IMR-90 (cell line): ENCODE data around the gene KRT73. TPM values are rescaled to one million over a fixed set of nuclear protein-coding genes. Genes with fewer than 3 reads are reported as not detected.

ENCODE experiments used
- ATAC-seq: fragments of 200-7000 bp; cut with Tn5 transposase; 2 replicates; pipeline ENCODE4 v1.9.1; 2020; ENCODE audit warnings: low read depth, mild to moderate bottlenecking, moderate library complexity
- BruUV-seq: library from RNA; stranded (reverse); fragments of 400-500 nt; replicated peaks from 2 replicates; lab custom pipeline; 2021; lab: Mats Ljungman, UMichigan
- CTCF ChIA-PET: fragments of 300-600 bp; formaldehyde crosslinking; extraction: SDS; loops from one replicate; lab custom pipeline; 2021; ENCODE audit warnings: antibody characterized with exemption; lab: Yijun Ruan, JAX
- POLR2A ChIA-PET: fragments of 300-600 bp; sonication (Branson Sonifier 250); formaldehyde crosslinking; loops from one replicate; lab custom pipeline; 2022; ENCODE audit warnings: antibody characterized with exemption; ENCODE audit not compliant: unreplicated experiment; lab: Charles Lee
- DNase-seq: peaks from one replicate; pipeline ENCODE4 v3.0.0; 2013
- H2AFZ ChIP-seq: replicated peaks from 2 replicates; pipeline ENCODE3; 2013; ENCODE audit warnings: low read length, mild to moderate bottlenecking; ENCODE audit not compliant: poor library complexity
- H2AK5ac ChIP-seq: 2 replicates; pipeline ENCODE4 v1.6.1; 2013; ENCODE audit warnings: low read depth, low read length, inconsistent platforms
- H2AK9ac ChIP-seq: replicated peaks from 2 replicates; pipeline ENCODE3; 2013; ENCODE audit warnings: mild to moderate bottlenecking, low read depth, low read length, moderate library complexity; ENCODE audit not compliant: poor library complexity
- H2BK120ac ChIP-seq: 2 replicates; pipeline ENCODE4 v1.6.1; 2013; ENCODE audit warnings: low read depth, low read length, inconsistent platforms
- H2BK15ac ChIP-seq: 3 replicates; pipeline ENCODE4 v1.6.1; 2013; ENCODE audit warnings: low read depth, low read length, inconsistent platforms
- H2BK20ac ChIP-seq: 2 replicates; pipeline ENCODE4 v1.6.1; 2013; ENCODE audit warnings: low read depth, mild to moderate bottlenecking, inconsistent platforms, low read length, moderate library complexity
- H2BK5ac ChIP-seq: 2 replicates; pipeline ENCODE4 v1.6.1; 2013; ENCODE audit warnings: mild to moderate bottlenecking, low read depth, low read length, inconsistent platforms; ENCODE audit not compliant: poor library complexity, severe bottlenecking
- H3K14ac ChIP-seq: replicated peaks from 2 replicates; pipeline ENCODE4 v1.6.1; 2013; ENCODE audit warnings: low read depth, low read length, inconsistent platforms
- H3K18ac ChIP-seq: 2 replicates; pipeline ENCODE4 v1.6.1; 2013; ENCODE audit warnings: low read depth, low read length, control low read depth
- H3K23ac ChIP-seq: 2 replicates; pipeline ENCODE4 v1.6.1; 2013; ENCODE audit warnings: low read depth, low read length, inconsistent platforms
- H3K27ac ChIP-seq: 2 replicates; pipeline ENCODE4 v1.5.1; 2013; ENCODE audit warnings: mild to moderate bottlenecking, control low read depth, low read length; ENCODE audit not compliant: insufficient read depth
- H3K27me3 ChIP-seq: 2 replicates; pipeline ENCODE4 v1.6.1; 2013; ENCODE audit warnings: low read length; ENCODE audit not compliant: control insufficient read depth, insufficient read depth
- H3K36me3 ChIP-seq: 2 replicates; pipeline ENCODE4 v1.6.1; 2013; ENCODE audit warnings: low read length, mixed read lengths; ENCODE audit not compliant: control insufficient read depth, insufficient read depth
- H3K4ac ChIP-seq: 2 replicates; pipeline ENCODE4 v1.6.1; 2013; ENCODE audit warnings: low read depth, low read length, inconsistent platforms
- H3K4me1 ChIP-seq: 2 replicates; pipeline ENCODE4 v1.6.1; 2013; ENCODE audit warnings: low read length, mixed read lengths; ENCODE audit not compliant: control insufficient read depth, insufficient read depth
- H3K4me2 ChIP-seq: 2 replicates; pipeline ENCODE4 v1.6.1; 2013; ENCODE audit warnings: low read depth, mild to moderate bottlenecking, control low read depth, low read length, moderate library complexity
- H3K4me3 ChIP-seq: 2 replicates; pipeline ENCODE4 v1.5.1; 2013; ENCODE audit warnings: low read depth, mild to moderate bottlenecking, control low read depth, low read length, moderate library complexity; ENCODE audit not compliant: insufficient read depth
- H3K56ac ChIP-seq: 2 replicates; pipeline ENCODE4 v1.6.1; 2013; ENCODE audit warnings: low read length, inconsistent platforms; ENCODE audit not compliant: insufficient read depth; ENCODE audit errors: extremely low read depth
- H3K79me1 ChIP-seq, 2 experiments: 2 replicates each; pipeline ENCODE4 v1.6.1; 2013; ENCODE audit warnings: low read length in 2 of 2, inconsistent platforms in 1 of 2, low read depth in 1 of 2
- H3K9ac ChIP-seq: 2 replicates; pipeline ENCODE4 v1.6.1; 2013; ENCODE audit warnings: low read depth, low read length, control low read depth
- H3K9me1 ChIP-seq: 2 replicates; pipeline ENCODE4 v1.6.1; 2013; ENCODE audit warnings: low read length, inconsistent platforms; ENCODE audit not compliant: insufficient read depth
- H3K9me3 ChIP-seq: 2 replicates; pipeline ENCODE4 v1.6.1; 2013; ENCODE audit warnings: low read length; ENCODE audit not compliant: control insufficient read depth, insufficient read depth
- H4K20me1 ChIP-seq: 2 replicates; pipeline ENCODE4 v1.6.1; 2013; ENCODE audit warnings: low read length, inconsistent platforms; ENCODE audit not compliant: insufficient read depth
- H4K5ac ChIP-seq: 2 replicates; pipeline ENCODE4 v1.6.1; 2013; ENCODE audit warnings: mild to moderate bottlenecking, low read depth, low read length, control low read depth
- H4K8ac ChIP-seq, 2 experiments: 2 replicates each; pipeline ENCODE4 v1.6.1; 2013; ENCODE audit warnings: low read depth in 2 of 2, low read length in 2 of 2, control low read depth in 1 of 2, inconsistent platforms in 1 of 2
- H4K91ac ChIP-seq: 2 replicates; pipeline ENCODE4 v1.6.1; 2013; ENCODE audit warnings: low read depth, low read length, inconsistent platforms; ENCODE audit not compliant: insufficient read depth
- FOS ChIP-seq: fragments of 150-350 bp; IDR thresholded peaks from 2 replicates; pipeline ENCODE4 v1.6.1; 2016; ENCODE audit warnings: low read depth, low read length
- WGBS, 2 experiments: methylation state at CpG; one replicate each; pipeline versions ENCODE4 v1.1.5 to v1.1.7; 2013; ENCODE audit warnings: missing lambda C conversion rate in 2 of 2; ENCODE audit not compliant: insufficient read length in 1 of 2; ENCODE audit errors: extremely low coverage in 2 of 2; 5-methylcytosine and 5-hydroxymethylcytosine counted together
- dilution Hi-C: fragments of 300-500 bp; cut with HindIII; formaldehyde crosslinking; loops from one replicate; pipeline ENCODE4 v1.14.3; 2018; ENCODE audit warnings: low sequenced_read_pairs; ENCODE audit not compliant: unreplicated experiment
- in situ Hi-C: fragments of 300-500 bp; cut with MboI; formaldehyde crosslinking; loops from 3 replicates; pipeline ENCODE4 v1.14.3; 2019; ENCODE audit warnings: low sequenced_read_pairs, inconsistent platforms, mixed read lengths
- intact Hi-C: fragments of 100-400 bp; cut with micrococcal nuclease; formaldehyde crosslinking; loops from 2 replicates; pipeline ENCODE4 v1.10.0; 2022
- polyA plus RNA-seq, 3 experiments: library from polyadenylated mRNA; depleted of rRNA; stranded (reverse); fragments of >200 nt; gene quantifications; 2 replicates each; pipeline ENCODE4 v1.2.3, GENCODE V29; 2012; ENCODE audit warnings: low replicate concordance in 1 of 3
- total RNA-seq: library from RNA; depleted of rRNA; stranded (reverse); fragments of >200 nt; gene quantifications from 2 replicates; pipeline ENCODE4 v1.2.3, GENCODE V29; 2012

KRT73 gene
- total and polyA plus RNA-seq, 2 of the 4 experiments (the other 2 are of a cell fraction): not detected

- no peaks in the 10 kb centered on the region for H3K9me3 ChIP-seq
- WGBS, 2 experiments: no CpG with 5 or more reads among the region's 5 CpGs
- POLR2A ChIA-PET: no interaction called here
- no peak overlapping the region for H2AFZ ChIP-seq
- H2BK20ac ChIP-seq: no peak overlapping the region
- no peak overlapping the region for H4K91ac ChIP-seq
- H4K5ac ChIP-seq: no peak overlapping the region
- H3K4ac ChIP-seq: no peak overlapping the region
- H2BK15ac ChIP-seq: no peak overlapping the region
- no peak overlapping the region for H3K4me2 ChIP-seq
- no peak overlapping the region for H2BK120ac ChIP-seq
- dilution Hi-C loops (no loop called here), intact Hi-C loops (no loop called here), in situ Hi-C loops (no loop called here)
- H3K4me1 ChIP-seq: no peaks in the 10 kb centered on the region
- H3K9ac ChIP-seq: no peak overlapping the region
- no peak for TF ChIP-seq FOS
- H4K8ac ChIP-seq: no peak overlapping the region
- BruUV-seq: no TSS peak
- no peak overlapping the region for H2AK9ac ChIP-seq
- no peaks in the 10 kb centered on the region; the same call in 1 of the 2 replicates for H4K20me1 ChIP-seq
- H3K27me3 ChIP-seq: peaks cover 12% of the 10 kb centered on the region
- no peaks in the 10 kb centered on the region for H3K9me1 ChIP-seq
- no peak overlapping the region for H3K4me3 ChIP-seq
- CTCF ChIA-PET: no interaction called here
- H3K23ac ChIP-seq: no peak overlapping the region
- DNase-seq (no peak), ATAC-seq (no peak)
- no peak overlapping the region for H3K18ac ChIP-seq
- H3K14ac ChIP-seq: no peak overlapping the region
- no peak overlapping the region for H2AK5ac ChIP-seq
- no peak overlapping the region for H2BK5ac ChIP-seq
- no peak overlapping the region for H3K27ac ChIP-seq
- H3K79me1 ChIP-seq: no peaks in the 10 kb centered on the region
- no peaks in the 10 kb centered on the region for H3K36me3 ChIP-seq
- no peak overlapping the region for H3K56ac ChIP-seq
These were observed 18.4 kb upstream of the KRT73 start for GRCh38 chr12:52636592-52637258.
